Pulmonary artery endothelial cell (primary cell): ENCODE data around the gene DDX51. TPM values are rescaled to one million over a fixed set of nuclear protein-coding genes. Genes with fewer than 3 reads are reported as not detected.

Source experiments
- DNase-seq: peaks from one replicate; pipeline ENCODE4 v3.0.0-alpha.2; 2011; ENCODE audit warnings: low read depth, low spot score
- total RNA-seq: library from RNA; depleted of rRNA; stranded (reverse); fragments of >200 nt; gene quantifications from 2 replicates; pipeline ENCODE4 v1.2.3, GENCODE V29; 2014

Gene DDX51
- total RNA-seq, 1 donor from 2014 or later = 10.0 TPM

GRCh38 chr12:132179431-132180362 lies 35.6 kb upstream of the DDX51 start:
- no peak for DNase-seq

- DNase-seq = no peak
Measured at GRCh38 chr12:132178801-132179401, 34.8 kb upstream of the DDX51 start.

- DNase-seq = no peak
Measured at GRCh38 chr12:132178316-132178715, 34.2 kb upstream of the DDX51 start.

- DNase-seq = no peak
Measured at GRCh38 chr12:132176920-132177551, 32.9 kb upstream of the DDX51 start.

- no peak for DNase-seq
Measured at GRCh38 chr12:132176385-132176919, 32.3 kb upstream of the DDX51 start.

GRCh38 chr12:132175496-132176384 lies 31.6 kb upstream of the DDX51 start:
- no peak for DNase-seq

GRCh38 chr12:132174839-132175490 lies 30.8 kb upstream of the DDX51 start:
- DNase-seq = no peak

- no peak for DNase-seq
Measured at GRCh38 chr12:132174015-132174838, 30.1 kb upstream of the DDX51 start.

- DNase-seq = no peak
Measured at GRCh38 chr12:132173135-132174014, 29.3 kb upstream of the DDX51 start.

GRCh38 chr12:132172619-132173018 lies 28.5 kb upstream of the DDX51 start:
- DNase-seq = no peak

- no peak for DNase-seq
Measured at GRCh38 chr12:132171968-132172521, 27.9 kb upstream of the DDX51 start.

GRCh38 chr12:132171293-132171967 lies 27.3 kb upstream of the DDX51 start:
- DNase-seq = no peak

GRCh38 chr12:132170637-132171292 lies 26.6 kb upstream of the DDX51 start:
- DNase-seq = no peak

- no peak for DNase-seq
Measured at GRCh38 chr12:132170094-132170636, 26.0 kb upstream of the DDX51 start.

- no peak for DNase-seq
Measured at GRCh38 chr12:132169376-132169775, 25.3 kb upstream of the DDX51 start.

- no peak for DNase-seq
Measured at GRCh38 chr12:132168311-132169031, 24.4 kb upstream of the DDX51 start.
